DOHH2 (cell line): Measurements from ENCODE around the gene DSCAM.

Experiments used
- H3F3A ChIP-seq: fragments of 200-600 bp; sonication (generic), shearing (Covaris generic); 2 replicates; pipeline ENCODE4 v1.6.0; 2016; ENCODE audit warnings: antibody characterized with exemption, mild to moderate bottlenecking; ENCODE audit not compliant: control insufficient read depth, insufficient read depth
- H3K27ac ChIP-seq: fragments of 200-600 bp; sonication (generic); 2 replicates; pipeline ENCODE4 v1.5.1; 2014; ENCODE audit warnings: low read depth, mild to moderate bottlenecking, low read length, moderate library complexity
- H3K27me3 ChIP-seq: fragments of 200-600 bp; sonication (generic); 2 replicates; pipeline ENCODE4 v1.6.1; 2014; ENCODE audit warnings: mild to moderate bottlenecking, low read length, mixed read lengths; ENCODE audit not compliant: control insufficient read depth
- H3K36me3 ChIP-seq: fragments of 200-600 bp; sonication (generic); 2 replicates; pipeline ENCODE4 v1.6.1; 2014; ENCODE audit warnings: mild to moderate bottlenecking, low read length, moderate library complexity, mixed read lengths; ENCODE audit not compliant: control insufficient read depth
- H3K4me1 ChIP-seq: fragments of 200-600 bp; sonication (generic); 2 replicates; pipeline ENCODE4 v1.6.1; 2014; ENCODE audit warnings: mild to moderate bottlenecking, low read length, mixed read lengths; ENCODE audit not compliant: control insufficient read depth
- H3K4me2 ChIP-seq: fragments of 200-600 bp; sonication (generic); 2 replicates; pipeline ENCODE4 v1.6.0; 2014; ENCODE audit warnings: mild to moderate bottlenecking, low read length, moderate library complexity
- H3K4me3 ChIP-seq: fragments of 200-600 bp; sonication (generic); 2 replicates; pipeline ENCODE4 v1.5.1; 2014; ENCODE audit warnings: mild to moderate bottlenecking, low read length, mixed read lengths
- H3K79me2 ChIP-seq: fragments of 200-600 bp; sonication (generic); 2 replicates; pipeline ENCODE4 v1.6.1; 2014; ENCODE audit warnings: mild to moderate bottlenecking, low read length, mixed read lengths; ENCODE audit not compliant: control insufficient read depth
- H3K9me2 ChIP-seq: fragments of 200-600 bp; sonication (generic); replicated peaks from 2 replicates; pipeline ENCODE4 v1.6.1; 2014; ENCODE audit warnings: mild to moderate bottlenecking, low read length, mixed read lengths; ENCODE audit not compliant: control insufficient read depth
- H3K9me3 ChIP-seq: fragments of 200-600 bp; sonication (generic); 2 replicates; pipeline ENCODE4 v1.6.1; 2014; ENCODE audit warnings: antibody characterized with exemption, low read length, mixed read lengths; ENCODE audit not compliant: control insufficient read depth, insufficient read depth
- H4K20me1 ChIP-seq: fragments of 200-600 bp; sonication (generic); 2 replicates; pipeline ENCODE4 v1.6.0; 2014; ENCODE audit warnings: low read depth, mild to moderate bottlenecking, antibody characterized with exemption, low read length, moderate library complexity; ENCODE audit not compliant: control insufficient read depth, insufficient read depth
- EZH2phosphoT487 ChIP-seq: fragments of 200-600 bp; sonication (generic); IDR thresholded peaks from 2 replicates; pipeline ENCODE4 v1.6.1; 2017; ENCODE audit warnings: borderline replicate concordance, mild to moderate bottlenecking, antibody characterized with exemption, low read length, moderate library complexity, mixed read lengths
- TF ChIP-seq, protein P1 (sequence below): fragments of 200-600 bp; sonication (generic); IDR thresholded peaks from one replicate; pipeline ENCODE4 v1.5.1; 2014; ENCODE audit warnings: antibody characterized with exemption, mild to moderate bottlenecking, low read depth, low read length; ENCODE audit not compliant: poor library complexity, severe bottlenecking

DSCAM gene

DNA sequence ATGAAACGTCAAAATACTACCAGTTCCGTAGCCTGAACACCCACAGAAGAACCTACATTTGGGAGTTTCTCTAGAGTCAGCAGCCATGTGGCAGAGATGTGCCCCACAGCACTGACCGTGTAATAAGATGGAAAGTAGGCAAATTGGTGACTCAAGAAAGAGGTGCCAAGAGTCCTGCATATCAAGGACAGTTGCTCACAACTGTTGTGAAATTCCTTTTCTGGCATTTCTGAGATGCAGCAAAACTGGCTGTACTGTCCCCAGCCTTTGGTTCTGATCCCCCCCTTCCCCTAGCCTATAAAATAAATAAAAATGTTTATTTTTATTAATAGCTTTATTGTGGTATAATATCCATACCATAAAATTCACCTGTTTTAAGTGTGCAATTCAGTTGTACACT lies 655.8 kb downstream of the DSCAM start:
- Histone ChIP-seq H3K79me2 (no peaks in the 10 kb centered on the region), H3K27ac (no peak overlapping the region), H3K4me2 (no peak overlapping the region), H3K9me2 (no peaks in the 10 kb centered on the region), H3F3A (no peaks in the 10 kb centered on the region), H4K20me1 (no peaks in the 10 kb centered on the region), H3K4me3 (no peak overlapping the region), H3K27me3 (no peaks in the 10 kb centered on the region), H3K36me3 (no peaks in the 10 kb centered on the region), H3K9me3 (peaks cover 9% of the 10 kb centered on the region; the same call in 1 of the 2 replicates), H3K4me1 (no peaks in the 10 kb centered on the region)
- TF ChIP-seq, protein P1, sequence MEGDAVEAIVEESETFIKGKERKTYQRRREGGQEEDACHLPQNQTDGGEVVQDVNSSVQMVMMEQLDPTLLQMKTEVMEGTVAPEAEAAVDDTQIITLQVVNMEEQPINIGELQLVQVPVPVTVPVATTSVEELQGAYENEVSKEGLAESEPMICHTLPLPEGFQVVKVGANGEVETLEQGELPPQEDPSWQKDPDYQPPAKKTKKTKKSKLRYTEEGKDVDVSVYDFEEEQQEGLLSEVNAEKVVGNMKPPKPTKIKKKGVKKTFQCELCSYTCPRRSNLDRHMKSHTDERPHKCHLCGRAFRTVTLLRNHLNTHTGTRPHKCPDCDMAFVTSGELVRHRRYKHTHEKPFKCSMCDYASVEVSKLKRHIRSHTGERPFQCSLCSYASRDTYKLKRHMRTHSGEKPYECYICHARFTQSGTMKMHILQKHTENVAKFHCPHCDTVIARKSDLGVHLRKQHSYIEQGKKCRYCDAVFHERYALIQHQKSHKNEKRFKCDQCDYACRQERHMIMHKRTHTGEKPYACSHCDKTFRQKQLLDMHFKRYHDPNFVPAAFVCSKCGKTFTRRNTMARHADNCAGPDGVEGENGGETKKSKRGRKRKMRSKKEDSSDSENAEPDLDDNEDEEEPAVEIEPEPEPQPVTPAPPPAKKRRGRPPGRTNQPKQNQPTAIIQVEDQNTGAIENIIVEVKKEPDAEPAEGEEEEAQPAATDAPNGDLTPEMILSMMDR: no peak
- TF ChIP-seq EZH2phosphoT487: no peak

DNA sequence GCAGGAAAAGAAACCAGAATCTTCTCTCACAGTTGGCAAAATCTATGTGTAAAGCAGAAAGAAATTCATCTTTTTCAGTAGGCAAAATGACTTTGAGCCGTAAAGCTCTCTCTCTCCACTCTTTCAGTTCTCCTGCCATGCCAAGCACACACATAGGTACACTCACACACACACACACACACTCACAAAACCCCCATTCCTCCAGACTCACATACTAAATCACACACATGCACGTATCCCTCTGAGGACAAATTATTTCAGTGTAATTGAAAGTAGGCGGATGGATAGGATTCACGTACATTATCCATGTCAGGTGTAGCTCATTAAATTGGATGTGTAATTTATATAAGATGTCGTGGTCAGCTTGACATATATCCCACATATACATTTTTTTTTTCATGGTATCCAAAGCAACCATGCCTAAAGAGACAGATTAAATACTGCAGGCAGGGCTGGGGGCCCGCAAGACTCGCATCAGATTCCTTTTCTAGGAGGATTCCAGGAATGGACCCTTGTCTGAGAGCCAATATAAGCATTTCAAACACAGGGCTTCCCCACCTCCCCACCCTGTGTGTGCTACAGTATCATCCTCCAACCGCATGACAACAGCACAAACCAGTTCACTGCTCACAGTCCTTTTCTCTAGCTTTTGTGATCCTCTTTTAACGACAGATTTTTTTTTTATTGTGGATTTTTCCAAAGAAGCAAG lies 658.9 kb downstream of the DSCAM start:
- H3K27ac ChIP-seq: no peak overlapping the region
- H3K4me3 ChIP-seq: no peak overlapping the region
- H3K27me3 ChIP-seq: no peaks in the 10 kb centered on the region
- peaks cover 22% of the 10 kb centered on the region; the same call in 1 of the 2 replicates for H3K9me3 ChIP-seq
- H3K79me2 ChIP-seq: no peaks in the 10 kb centered on the region
- no peaks in the 10 kb centered on the region for H4K20me1 ChIP-seq
- H3K9me2 ChIP-seq: no peaks in the 10 kb centered on the region
- no peaks in the 10 kb centered on the region for H3K4me1 ChIP-seq
- TF ChIP-seq, protein P1: no peak
- no peak for TF ChIP-seq EZH2phosphoT487
- no peaks in the 10 kb centered on the region for H3K36me3 ChIP-seq
- H3F3A ChIP-seq: no peaks in the 10 kb centered on the region
- no peak overlapping the region for H3K4me2 ChIP-seq

DNA sequence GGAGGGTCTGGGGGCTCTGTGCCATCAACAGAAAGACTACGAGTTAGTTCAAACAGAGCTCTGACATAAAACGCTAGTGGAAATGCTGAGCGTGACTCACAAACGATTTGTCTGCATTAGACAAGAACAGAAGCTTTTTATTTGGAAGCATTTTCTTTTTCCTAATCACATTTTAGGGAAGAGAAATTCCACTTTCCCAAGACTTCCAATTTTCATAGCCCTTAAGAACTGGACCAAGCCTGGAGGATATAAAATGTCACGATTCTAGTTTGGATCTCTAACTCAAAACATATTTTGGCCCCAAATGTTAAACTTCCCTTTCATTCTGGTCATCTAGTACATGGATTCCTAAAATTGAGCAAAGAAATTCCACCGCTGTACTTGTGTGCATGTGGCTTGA lies 659.7 kb downstream of the DSCAM start:
- Histone ChIP-seq H3K79me2 (no peaks in the 10 kb centered on the region), H3K4me1 (no peaks in the 10 kb centered on the region), H3K27me3 (no peaks in the 10 kb centered on the region), H3K9me2 (no peaks in the 10 kb centered on the region), H3K4me3 (no peak overlapping the region), H3K27ac (no peak overlapping the region), H3K4me2 (no peak overlapping the region), H3F3A (no peaks in the 10 kb centered on the region), H3K36me3 (no peaks in the 10 kb centered on the region), H3K9me3 (peaks cover 25% of the 10 kb centered on the region; the same call in 1 of the 2 replicates), H4K20me1 (no peaks in the 10 kb centered on the region)
- no peak for TF ChIP-seq EZH2phosphoT487
- TF ChIP-seq, protein P1: no peak
